CD14-positive monocyte (primary cell): Measurements from ENCODE around the gene CEMP1. TPM values are rescaled to one million over a fixed set of nuclear protein-coding genes. Genes with fewer than 3 reads are reported as not detected.

Experiments
- DNase-seq, 3 donors: peaks; one replicate each; pipeline ENCODE4 v3.0.0-alpha.2; 2011 to 2022
- H2AFZ ChIP-seq: 2 replicates; pipeline ENCODE4 v1.6.0; 2012; ENCODE audit warnings: mild to moderate bottlenecking, low read depth, low read length, inconsistent platforms; ENCODE audit not compliant: insufficient read depth, poor library complexity, severe bottlenecking
- H3K27ac ChIP-seq, 2 donors: 1 replicate in 1 of 2; 2 replicates in 1 of 2; pipeline ENCODE4 v1.5.1; 2012 to 2013; ENCODE audit warnings: low read length in 2 of 2, control low read depth in 1 of 2, inconsistent platforms in 1 of 2, low read depth in 1 of 2, mild to moderate bottlenecking in 1 of 2
- H3K27me3 ChIP-seq, 2 donors: one replicate each; pipeline versions ENCODE4 v1.6.0 to v1.6.1; 2011 to 2013; ENCODE audit warnings: low read length in 2 of 2; ENCODE audit not compliant: control insufficient read depth in 2 of 2, insufficient read depth in 2 of 2
- H3K36me3 ChIP-seq, 2 donors: replicated peaks in 1 of 2; 1 replicate in 1 of 2; 2 replicates in 1 of 2; pipeline versions ENCODE4 v1.5.1 to v1.6.1; 2012 to 2013; ENCODE audit warnings: low read length in 2 of 2, control low read depth in 1 of 2, inconsistent platforms in 1 of 2, mild to moderate bottlenecking in 1 of 2; ENCODE audit not compliant: insufficient read depth in 2 of 2, control insufficient read depth in 1 of 2
- H3K4me1 ChIP-seq, 2 donors: 1 replicate in 1 of 2; 2 replicates in 1 of 2; pipeline versions ENCODE4 v1.5.1 to v1.6.1; 2012 to 2013; ENCODE audit warnings: low read length in 2 of 2, control low read depth in 1 of 2, inconsistent platforms in 1 of 2, mild to moderate bottlenecking in 1 of 2, moderate library complexity in 1 of 2; ENCODE audit not compliant: insufficient read depth in 2 of 2, control insufficient read depth in 1 of 2
- H3K4me2 ChIP-seq: replicated peaks from 2 replicates; pipeline ENCODE3; 2012; ENCODE audit warnings: low read length, moderate library complexity, mild to moderate bottlenecking; ENCODE audit not compliant: poor library complexity, severe bottlenecking; ENCODE audit errors: extremely low read depth
- H3K4me3 ChIP-seq, 3 experiments: fragments of 200-600 bp in 1 of 3; sonication (generic) in 1 of 3; replicated peaks in 1 of 3; 1 replicate in 2 of 3; 2 replicates in 1 of 3; pipeline ENCODE4 v1.5.1; 2011 to 2013; ENCODE audit warnings: low read length in 3 of 3, mild to moderate bottlenecking in 3 of 3, control low read depth in 2 of 3, low read depth in 2 of 3, inconsistent platforms in 1 of 3, moderate library complexity in 1 of 3
- H3K79me2 ChIP-seq: 2 replicates; pipeline ENCODE4 v1.6.0; 2012; ENCODE audit warnings: mild to moderate bottlenecking, control low read depth, inconsistent platforms, low read length, moderate library complexity; ENCODE audit not compliant: insufficient read depth
- H3K9ac ChIP-seq: 2 replicates; pipeline ENCODE4 v1.6.0; 2017; ENCODE audit warnings: low read length, mild to moderate bottlenecking; ENCODE audit not compliant: insufficient read depth, poor library complexity, severe bottlenecking
- H3K9me3 ChIP-seq, 2 donors: replicated peaks in 1 of 2; 1 replicate in 1 of 2; 2 replicates in 1 of 2; pipeline versions ENCODE4 v1.5.1 to v1.6.1; 2012 to 2013; ENCODE audit warnings: low read length in 2 of 2, control low read depth in 1 of 2; ENCODE audit not compliant: control insufficient read depth in 1 of 2, insufficient read depth in 1 of 2
- H4K20me1 ChIP-seq: 2 replicates; pipeline ENCODE4 v1.6.0; 2012; ENCODE audit warnings: mild to moderate bottlenecking, low read length, control low read depth, moderate library complexity; ENCODE audit not compliant: insufficient read depth
- H3K27ac Mint-ChIP-seq, 7 donors: one replicate each; pipeline ENCODE4 v1.8.0; 2020; ENCODE audit warnings: mild to moderate bottlenecking in 7 of 7, mixed read lengths in 7 of 7, moderate library complexity in 6 of 7, inconsistent platforms in 2 of 7
- H3K27me3 Mint-ChIP-seq, 3 donors: one replicate each; pipeline ENCODE4 v1.8.0; 2021 to 2022; ENCODE audit warnings: low read depth in 3 of 3, mild to moderate bottlenecking in 3 of 3, mixed read lengths in 3 of 3, moderate library complexity in 3 of 3, inconsistent platforms in 1 of 3
- H3K36me3 Mint-ChIP-seq, 2 donors: one replicate each; pipeline ENCODE4 v1.8.0; 2020; ENCODE audit warnings: mixed read lengths in 2 of 2, inconsistent platforms in 1 of 2, mild to moderate bottlenecking in 1 of 2
- H3K4me1 Mint-ChIP-seq: one replicate; pipeline ENCODE4 v1.8.0; 2020; ENCODE audit warnings: mild to moderate bottlenecking, mixed read lengths
- H3K4me3 Mint-ChIP-seq, 2 donors: one replicate each; pipeline ENCODE4 v1.8.0; 2020; ENCODE audit warnings: mild to moderate bottlenecking in 2 of 2, mixed read lengths in 2 of 2, moderate library complexity in 1 of 2
- H3K9me3 Mint-ChIP-seq, 7 donors: one replicate each; pipeline ENCODE4 v1.8.0; 2020 to 2022; ENCODE audit warnings: mixed read lengths in 7 of 7, mild to moderate bottlenecking in 6 of 7, moderate library complexity in 6 of 7, inconsistent platforms in 2 of 7
- CTCF ChIP-seq: fragments of 200-600 bp; IDR thresholded peaks from one replicate; pipeline ENCODE4 v1.8.0; 2022; ENCODE audit warnings: antibody characterized with exemption, mild to moderate bottlenecking
- WGBS: methylation state at CpG from one replicate; pipeline ENCODE4 v1.1.5; 2013; ENCODE audit warnings: missing lambda C conversion rate; ENCODE audit not compliant: insufficient coverage; 5-methylcytosine and 5-hydroxymethylcytosine counted together
- intact Hi-C, 2 donors: fragments of 100-400 bp; cut with micrococcal nuclease; formaldehyde crosslinking; loops; one replicate each; pipeline versions ENCODE4 v1.15.0 to v1.15.1; 2023
- polyA plus RNA-seq, 3 donors: library from polyadenylated mRNA; depleted of rRNA in 1 of 3; unstranded in 2 of 3; stranded (reverse) in 1 of 3; fragments of 300-500 nt in 2 of 3; fragments of >200 nt in 1 of 3; fragmentation: Illumina TruSeq in 2 of 3; gene quantifications; 1 replicate in 2 of 3; 2 replicates in 1 of 3; pipeline ENCODE4 v1.2.3, GENCODE V29; 2012 to 2021

Gene CEMP1
- polyA plus RNA-seq, 3 donors, result 0.12 to 0.56 TPM; not detected in 1

- Histone ChIP-seq H3K4me2 (no peak overlapping the region), H3K27me3 (no peaks in the 10 kb centered on the region), H3K27ac (no peak overlapping the region), H4K20me1 (peaks cover 87% of the 10 kb centered on the region), H2AFZ (no peak overlapping the region), H3K9me3 (no peaks in the 10 kb centered on the region), H3K4me3 (no peak overlapping the region), H3K36me3 (peaks cover 62 to 72% of the 10 kb centered on the region in 2 donors), H3K9ac (no peak overlapping the region), H3K4me1 (peaks cover 20 to 21% of the 10 kb centered on the region in 2 donors), H3K79me2 (peaks cover 46% of the 10 kb centered on the region)
- TF ChIP-seq CTCF, result no peak
- Mint-ChIP-seq H3K4me1 (peaks cover 30% of the 10 kb centered on the region), H3K27me3 (no peaks in the 10 kb centered on the region), H3K27ac (peak overlapping the region in 2 of 7 donors; percentile 47 to 50), H3K36me3 (peaks cover 55 to 77% of the 10 kb centered on the region in 2 donors), H3K9me3 (peaks cover 0 to 2% (median 0%) of the 10 kb centered on the region in 7 donors), H3K4me3 (no peak overlapping the region)
- intact Hi-C loops, result no loop called here
- no peak for DNase-seq
- WGBS, result 98% methylated on average over 4 of the region's 6 CpGs
These were observed 7.4 kb downstream of the CEMP1 start for GRCh38 chr16:2523801-2524231.

GRCh38 chr16:2520784-2521531 is 10.2 kb downstream of the CEMP1 start:
- Histone ChIP-seq H3K9ac (peak overlapping the region; percentile 54), H3K36me3 (peaks cover 41 to 44% of the 10 kb centered on the region in 2 donors), H3K9me3 (no peaks in the 10 kb centered on the region), H3K4me2 (peak overlapping the region; percentile 63), H3K27ac (peak overlapping the region; percentile 52 to 63), H3K27me3 (no peaks in the 10 kb centered on the region), H3K79me2 (peaks cover 71% of the 10 kb centered on the region), H2AFZ (no peak overlapping the region), H3K4me3 (peak overlapping the region; percentile 30 to 72 (median 62)), H4K20me1 (peaks cover 89% of the 10 kb centered on the region), H3K4me1 (peaks cover 49 to 50% of the 10 kb centered on the region in 2 donors)
- peaks cover 0 to 4% (median 0%) of the 10 kb centered on the region in 7 donors for H3K9me3 Mint-ChIP-seq
- peaks cover 57% of the 10 kb centered on the region for H3K4me1 Mint-ChIP-seq
- TF ChIP-seq CTCF, result peak; percentile 17
- WGBS, result 22% methylated on average over 27 of the region's 41 CpGs
- peak overlapping the region; percentile 90 to 92 for H3K4me3 Mint-ChIP-seq
- peak overlapping the region; percentile 78 to 91 (median 89) for H3K27ac Mint-ChIP-seq
- DNase-seq, result peak; percentile 28 to 65 (median 44)
- peaks cover 58 to 78% of the 10 kb centered on the region in 2 donors for H3K36me3 Mint-ChIP-seq
- intact Hi-C loops, result loop anchor here in 1 of 2 donors (1.0 kb wide), 1 partner anchor 11 kb away; no protein-coding TSS in a partner anchor
- H3K27me3 Mint-ChIP-seq, result peaks cover 0 to under 1% (median 0%) of the 10 kb centered on the region in 3 donors
